Activated CD4-positive, alpha-beta T cell treated with anti-CD3 and anti-CD28 coated beads, Interleukin-2, amount 50 U/mL, for 4 hours (primary cell): ENCODE measurements around the gene NCS1.

Experiments used
- DNase-seq, 2 experiments: peaks; one replicate each; pipeline ENCODE4 v3.0.0-alpha.2; 2020

The NCS1 gene

GRCh38 chr9:130177898-130178805, 5.9 kb downstream of the NCS1 start:
- no peak for DNase-seq

- no peak for DNase-seq
Measured at GRCh38 chr9:130179331-130179907, 7.2 kb downstream of the NCS1 start.

- DNase-seq: no peak
Measured at GRCh38 chr9:130180516-130180915, 8.3 kb downstream of the NCS1 start.

- DNase-seq: no peak
Measured at GRCh38 chr9:130181678-130182380, 9.6 kb downstream of the NCS1 start.

- no peak for DNase-seq
Measured at GRCh38 chr9:130182381-130182909, 10.2 kb downstream of the NCS1 start.

- DNase-seq: no peak
Measured at GRCh38 chr9:130183133-130183762, 11.0 kb downstream of the NCS1 start.

- DNase-seq: no peak
Measured at GRCh38 chr9:130185017-130185416, 12.8 kb downstream of the NCS1 start.

GRCh38 chr9:130185490-130186031, 13.4 kb downstream of the NCS1 start:
- no peak for DNase-seq

GRCh38 chr9:130186051-130186450, 13.8 kb downstream of the NCS1 start:
- no peak for DNase-seq

- peak in 1 of 2 experiments; percentile 15 for DNase-seq
Measured at GRCh38 chr9:130186839-130187522, 14.8 kb downstream of the NCS1 start.

GRCh38 chr9:130187523-130187846, 15.3 kb downstream of the NCS1 start:
- no peak for DNase-seq

- DNase-seq: no peak
Measured at GRCh38 chr9:130188860-130189481, 16.8 kb downstream of the NCS1 start.

GRCh38 chr9:130189840-130190239, 17.6 kb downstream of the NCS1 start:
- no peak for DNase-seq

GRCh38 chr9:130191068-130191748, 19.0 kb downstream of the NCS1 start:
- DNase-seq: no peak

GRCh38 chr9:130191749-130192120, 19.5 kb downstream of the NCS1 start:
- no peak for DNase-seq

GRCh38 chr9:130192382-130192999, 20.3 kb downstream of the NCS1 start:
- no peak for DNase-seq

GRCh38 chr9:130193103-130193502, 20.9 kb downstream of the NCS1 start:
- DNase-seq: no peak

- no peak for DNase-seq
Measured at GRCh38 chr9:130193531-130194377, 21.6 kb downstream of the NCS1 start.

- no peak for DNase-seq
Measured at GRCh38 chr9:130194378-130194932, 22.3 kb downstream of the NCS1 start.
